Vagina (tissue), 2 donors: ENCODE results near the gene PACS1. TPM values are rescaled to one million over a fixed set of nuclear protein-coding genes. Genes with fewer than 3 reads are reported as not detected.

Experiments used
- DNase-seq, 2 donors: peaks; one replicate each; pipeline ENCODE4 v3.0.0-alpha.2; 2017; ENCODE audit errors: extremely low spot score in 2 of 2
- H3K27ac ChIP-seq: fragments of 200-600 bp; sonication (generic); one replicate; pipeline ENCODE4 v1.5.1; 2019
- H3K27me3 ChIP-seq: fragments of 200-600 bp; sonication (generic); one replicate; pipeline ENCODE4 v1.5.1; 2019
- H3K36me3 ChIP-seq, 2 donors: fragments of 200-600 bp; sonication (generic); one replicate each; pipeline ENCODE4 v1.5.1; 2017 to 2019
- H3K4me1 ChIP-seq: fragments of 200-600 bp; sonication (generic); one replicate; pipeline ENCODE4 v1.5.1; 2019
- H3K4me3 ChIP-seq, 2 donors: fragments of 200-600 bp; sonication (generic); 1 replicate in 1 of 2; 2 replicates in 1 of 2; pipeline ENCODE4 v1.5.1; 2016 to 2019
- H3K9me3 ChIP-seq: fragments of 200-600 bp; sonication (generic); one replicate; pipeline ENCODE4 v1.5.1; 2019
- POLR2A ChIP-seq, 2 donors: fragments of 450-650 bp; IDR thresholded peaks; one replicate each; pipeline ENCODE4 v1.6.1; 2017; ENCODE audit warnings: antibody characterized with exemption in 2 of 2, mild to moderate bottlenecking in 2 of 2, moderate library complexity in 2 of 2
- POLR2AphosphoS5 ChIP-seq, 2 donors: sonication (generic); formaldehyde crosslinking; IDR thresholded peaks; one replicate each; pipeline ENCODE4 v1.9.0; 2017; ENCODE audit warnings: antibody characterized with exemption in 2 of 2, mild to moderate bottlenecking in 2 of 2, low read depth in 1 of 2; ENCODE audit not compliant: insufficient read depth in 1 of 2
- intact Hi-C: fragments of 100-400 bp; cut with DNase I; formaldehyde crosslinking; loops from one replicate; pipeline ENCODE4 v1.15.1; 2023
- total RNA-seq: library from RNA; depleted of rRNA; stranded (reverse); fragments of >200 nt; gene quantifications from one replicate; pipeline ENCODE4 v1.2.3, GENCODE V29; 2016
- TF ChIP-seq, protein P1 (sequence below), 3 experiments: fragments of 450-650 bp in 2 of 3; fragments of 200-600 bp in 1 of 3; sonication (generic) in 1 of 3; IDR thresholded peaks; one replicate each; pipeline ENCODE4 v1.5.1; 2017 to 2019; ENCODE audit warnings: antibody characterized with exemption in 3 of 3, mild to moderate bottlenecking in 2 of 3, moderate library complexity in 2 of 3

Gene PACS1
- total RNA-seq, 1 donor from 2014 or later: 66.0 TPM

DNA sequence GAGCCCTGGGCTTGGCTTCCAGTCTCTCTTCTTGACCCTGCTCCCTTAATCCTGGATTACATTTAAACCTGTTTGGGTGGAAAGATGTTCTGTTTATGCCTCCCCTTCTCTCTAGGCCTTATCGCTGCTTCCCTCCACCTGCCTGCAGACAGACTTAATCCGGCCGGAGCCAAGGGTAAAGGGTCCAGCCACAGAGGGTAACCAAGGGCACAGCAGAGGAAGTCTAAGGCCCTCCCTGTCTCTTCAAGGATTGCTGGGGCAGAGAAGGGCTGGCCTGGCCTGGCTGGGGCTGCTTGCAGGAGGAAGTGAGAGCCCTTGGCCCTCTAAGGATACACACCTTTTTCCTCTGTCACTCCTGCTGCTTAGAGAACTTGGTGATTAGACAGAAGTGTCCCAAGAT lies 23.2 kb upstream of the PACS1 start:
- no peak overlapping the region for H3K27ac ChIP-seq

DNA sequence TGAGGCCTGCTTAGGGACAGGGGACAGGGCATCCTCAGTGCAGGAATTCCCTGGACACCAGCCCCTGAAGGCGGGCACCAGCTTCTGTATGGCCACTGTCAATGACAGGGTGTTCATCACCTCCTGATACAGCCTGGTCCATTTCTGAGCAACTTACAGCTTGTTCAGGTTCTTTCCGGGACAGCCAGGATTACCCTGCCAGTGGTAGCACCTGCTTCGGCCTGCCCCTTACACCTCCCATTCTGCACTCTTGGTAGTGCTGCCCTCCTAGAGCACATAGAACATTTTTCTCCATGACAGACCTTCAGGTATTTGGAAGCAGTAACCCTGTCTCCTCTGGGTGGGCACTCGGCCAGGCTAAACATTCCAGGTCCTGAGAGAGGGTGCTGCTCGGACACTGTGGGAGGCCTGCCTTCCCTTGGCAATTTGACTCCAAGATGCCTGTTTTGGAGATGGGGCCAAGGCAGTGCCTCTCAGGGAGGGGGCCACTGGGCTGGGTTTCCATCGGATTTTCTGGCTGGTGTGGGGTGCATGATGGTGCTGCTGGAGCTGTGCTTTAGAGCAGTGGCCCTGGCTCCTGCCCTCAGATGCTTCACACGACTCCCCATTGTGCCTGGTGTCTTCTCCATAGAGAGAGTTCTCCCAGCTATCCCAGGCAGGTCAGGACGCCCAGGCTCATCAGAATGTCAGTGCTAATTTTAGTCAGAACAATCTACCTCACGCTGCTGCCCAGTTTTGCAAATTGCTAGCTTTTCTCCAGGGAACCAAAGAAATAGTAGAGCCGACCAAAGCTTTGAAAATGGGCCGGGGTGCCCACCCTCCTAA lies 22.3 kb upstream of the PACS1 start:
- intact Hi-C loops: no loop called here
- Histone ChIP-seq H3K4me1 (peaks cover 19% of the 10 kb centered on the region), H3K4me3 (no peak overlapping the region), H3K36me3 (no peaks in the 10 kb centered on the region), H3K27me3 (no peaks in the 10 kb centered on the region), H3K9me3 (no peaks in the 10 kb centered on the region), H3K27ac (no peak overlapping the region)
- no peak for DNase-seq
- TF ChIP-seq POLR2A (IDR thresholded peaks at IDR 0.05) (no peak), POLR2AphosphoS5 (IDR thresholded peaks at IDR 0.05; ENCODE audit: insufficient read depth in 1 of 2, low read depth in 1 of 2) (no peak)
- TF ChIP-seq, protein P1, sequence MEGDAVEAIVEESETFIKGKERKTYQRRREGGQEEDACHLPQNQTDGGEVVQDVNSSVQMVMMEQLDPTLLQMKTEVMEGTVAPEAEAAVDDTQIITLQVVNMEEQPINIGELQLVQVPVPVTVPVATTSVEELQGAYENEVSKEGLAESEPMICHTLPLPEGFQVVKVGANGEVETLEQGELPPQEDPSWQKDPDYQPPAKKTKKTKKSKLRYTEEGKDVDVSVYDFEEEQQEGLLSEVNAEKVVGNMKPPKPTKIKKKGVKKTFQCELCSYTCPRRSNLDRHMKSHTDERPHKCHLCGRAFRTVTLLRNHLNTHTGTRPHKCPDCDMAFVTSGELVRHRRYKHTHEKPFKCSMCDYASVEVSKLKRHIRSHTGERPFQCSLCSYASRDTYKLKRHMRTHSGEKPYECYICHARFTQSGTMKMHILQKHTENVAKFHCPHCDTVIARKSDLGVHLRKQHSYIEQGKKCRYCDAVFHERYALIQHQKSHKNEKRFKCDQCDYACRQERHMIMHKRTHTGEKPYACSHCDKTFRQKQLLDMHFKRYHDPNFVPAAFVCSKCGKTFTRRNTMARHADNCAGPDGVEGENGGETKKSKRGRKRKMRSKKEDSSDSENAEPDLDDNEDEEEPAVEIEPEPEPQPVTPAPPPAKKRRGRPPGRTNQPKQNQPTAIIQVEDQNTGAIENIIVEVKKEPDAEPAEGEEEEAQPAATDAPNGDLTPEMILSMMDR (IDR thresholded peaks at IDR 0.05): no peak

More for the DNA sequence above, 23.2 kb upstream of the PACS1 start:
- intact Hi-C loops: no loop called here
- Histone ChIP-seq H3K4me1 (peaks cover 16% of the 10 kb centered on the region), H3K36me3 (no peaks in the 10 kb centered on the region), H3K27me3 (no peaks in the 10 kb centered on the region), H3K4me3 (no peak overlapping the region), H3K9me3 (no peaks in the 10 kb centered on the region)
- TF ChIP-seq POLR2AphosphoS5 (IDR thresholded peaks at IDR 0.05; ENCODE audit: insufficient read depth in 1 of 2, low read depth in 1 of 2) (no peak), POLR2A (IDR thresholded peaks at IDR 0.05) (no peak)
- TF ChIP-seq, protein P1 (IDR thresholded peaks at IDR 0.05): no peak
- DNase-seq: no peak

DNA sequence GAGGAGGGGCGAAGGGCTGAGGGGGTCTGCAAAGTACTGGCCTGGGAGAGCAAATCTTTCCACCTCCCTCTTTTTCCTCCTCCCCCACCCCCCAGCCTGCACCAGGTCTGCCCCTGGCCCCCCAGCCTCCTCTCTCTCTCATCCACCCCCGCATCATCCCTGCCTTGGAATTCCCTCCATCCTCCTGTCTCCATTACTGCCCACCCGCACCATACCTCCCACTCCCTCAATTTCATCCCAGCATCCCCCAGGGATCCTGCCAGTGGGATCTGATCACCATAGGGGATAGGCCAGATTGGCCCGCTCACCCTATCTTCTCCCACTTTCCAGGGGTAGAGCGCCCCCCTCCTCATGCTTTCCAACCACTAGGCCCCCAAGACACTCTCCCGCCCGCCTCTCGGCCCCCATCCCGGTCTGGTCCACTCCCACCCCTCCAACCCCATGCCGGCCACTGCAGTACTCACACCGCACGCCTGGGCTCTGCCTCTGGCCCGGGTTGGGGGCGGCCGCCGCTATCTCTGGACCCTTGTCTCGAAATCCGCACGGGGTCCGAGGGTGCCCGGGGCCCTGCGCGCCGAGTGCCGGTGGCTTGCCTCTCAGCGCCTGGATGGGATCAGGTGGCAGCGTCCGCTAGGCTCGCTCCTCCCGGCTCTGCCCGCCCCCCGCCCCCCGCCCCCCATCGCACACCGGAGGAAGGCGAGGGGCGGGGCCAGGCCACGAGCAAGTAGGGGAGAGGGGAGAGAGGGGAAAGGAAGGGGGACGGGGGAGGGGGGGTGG lies 21.3 kb upstream of the PACS1 start, which contains the start of gene GAL3ST3:
Gene GAL3ST3 (minus strand): TSS at position 615 of the 777 bp plus-strand sequence. CDS start 3,746 bp downstream, outside the sequence.
- TF ChIP-seq POLR2AphosphoS5 (IDR thresholded peaks at IDR 0.05; ENCODE audit: insufficient read depth in 1 of 2, low read depth in 1 of 2) (no peak), POLR2A (IDR thresholded peaks at IDR 0.05) (no peak)
- TF ChIP-seq, protein P1 (IDR thresholded peaks at IDR 0.05): no peak
- no peak for DNase-seq
- peaks cover 29% of the 10 kb centered on the region for H3K4me1 ChIP-seq
- no peaks in the 10 kb centered on the region for H3K9me3 ChIP-seq
- H3K4me3 ChIP-seq: peak within 1 kb of the TSS; percentile 6 to 23
- H3K27me3 ChIP-seq: no peaks in the 10 kb centered on the region
- no peak within 1 kb of the TSS for H3K27ac ChIP-seq
- no peaks in the 10 kb centered on the region for H3K36me3 ChIP-seq
- intact Hi-C loops: no loop called here

DNA sequence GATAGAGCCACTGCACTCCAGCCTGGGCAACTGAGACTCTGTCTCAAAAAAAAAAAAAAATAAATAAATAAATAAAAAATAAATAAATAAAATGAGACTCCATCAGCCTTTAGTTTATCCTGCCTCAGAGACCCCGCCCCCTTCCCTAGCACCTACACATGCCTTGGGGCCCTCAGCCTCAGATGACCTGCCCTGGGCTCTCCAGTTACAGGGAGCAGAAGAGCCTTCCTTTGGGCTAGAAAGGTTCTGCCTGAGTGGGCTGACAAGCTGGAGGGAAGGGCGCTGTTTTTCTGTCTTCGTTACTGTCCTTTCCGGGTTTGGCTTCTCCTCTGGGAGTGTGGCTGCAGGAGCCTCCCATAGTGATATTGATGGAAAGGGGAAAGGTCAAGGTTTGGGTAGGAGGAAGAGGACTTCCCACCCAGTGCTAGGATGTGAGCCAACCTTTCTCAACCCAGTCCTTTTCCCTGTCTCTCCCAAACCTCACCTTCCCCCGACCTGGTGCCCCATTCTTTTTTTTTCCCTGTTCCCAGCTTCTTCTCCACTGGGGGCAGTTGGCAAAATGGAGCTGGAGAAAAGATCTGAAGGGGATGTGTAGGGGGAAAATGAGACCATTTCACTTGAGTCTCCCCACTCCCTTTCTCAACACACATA lies 19.4 kb upstream of the PACS1 start:
- peaks cover 31% of the 10 kb centered on the region for H3K4me1 ChIP-seq
- intact Hi-C loops: no loop called here

More for the DNA sequence above, 19.4 kb upstream of the PACS1 start:
- peaks cover 0 to 11% of the 10 kb centered on the region in 2 donors for H3K36me3 ChIP-seq
- TF ChIP-seq POLR2A (IDR thresholded peaks at IDR 0.05) (no peak), POLR2AphosphoS5 (IDR thresholded peaks at IDR 0.05; ENCODE audit: insufficient read depth in 1 of 2, low read depth in 1 of 2) (no peak)
- TF ChIP-seq, protein P1 (IDR thresholded peaks at IDR 0.05): no peak
- DNase-seq: no peak
- no peaks in the 10 kb centered on the region for H3K9me3 ChIP-seq
- no peak overlapping the region for H3K27ac ChIP-seq
- H3K27me3 ChIP-seq: no peaks in the 10 kb centered on the region
- H3K4me3 ChIP-seq: peak overlapping the region in 1 of 2 donors; percentile 59
